SH-SY5Y (cell line): ENCODE measurements around the gene PGM3.

Source experiments
- GATA2 ChIP-seq: IDR thresholded peaks from 2 replicates; pipeline ENCODE4 v1.6.1; 2011; ENCODE audit warnings: mild to moderate bottlenecking, low read depth, low read length
- GATA3 ChIP-seq: IDR thresholded peaks from 2 replicates; pipeline ENCODE4 v1.6.1; 2011; ENCODE audit warnings: low read depth, mild to moderate bottlenecking, low read length, moderate library complexity

GRCh38 chr6:83125425-83125824 lies 67.6 kb downstream of the PGM3 start:
- no peak for TF ChIP-seq GATA2
- no peak for TF ChIP-seq GATA3
